COLO829 (cell line): ENCODE measurements around the gene RDH12.

Experiments
- DNase-seq: peaks from one replicate; pipeline ENCODE4 v3.0.0; 2012; ENCODE audit warnings: low spot score

The RDH12 gene

DNA sequence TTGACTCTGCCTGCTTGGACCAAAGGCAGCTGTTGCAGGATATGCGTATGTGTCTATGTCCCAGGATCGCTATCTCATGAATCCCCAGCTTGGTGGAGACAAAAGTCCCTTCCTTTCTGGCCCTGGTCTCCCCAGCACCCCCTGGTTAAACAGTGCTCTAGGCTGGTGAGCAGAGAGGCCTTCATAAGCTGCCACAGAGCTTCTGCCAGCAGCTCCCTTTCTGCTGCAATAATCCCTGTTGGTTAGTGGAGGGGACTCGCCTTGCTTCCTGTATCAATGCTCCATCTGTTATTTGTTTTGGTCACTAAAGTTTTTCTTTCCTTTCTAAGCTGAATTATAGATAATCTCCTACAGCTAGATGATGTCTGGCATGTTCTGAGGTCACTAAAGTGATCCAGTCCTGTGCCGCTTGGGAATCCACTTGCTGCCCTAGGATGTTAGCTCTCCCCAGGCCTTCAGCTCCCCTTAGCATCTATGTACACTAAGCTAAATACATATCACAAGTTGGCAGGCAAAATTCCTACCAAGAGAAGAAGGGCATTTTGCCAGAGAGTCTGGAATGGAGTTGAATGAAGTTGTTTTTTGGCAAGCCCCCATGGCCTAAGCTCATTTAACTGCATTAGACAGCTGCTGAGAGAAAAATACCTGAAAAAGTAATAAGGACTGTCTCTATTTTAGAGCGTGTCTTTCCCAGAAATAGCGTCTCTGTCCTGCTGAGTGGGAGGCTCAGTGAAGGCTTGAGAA is 47.8 kb downstream of the RDH12 start:
- DNase-seq = no peak

DNA sequence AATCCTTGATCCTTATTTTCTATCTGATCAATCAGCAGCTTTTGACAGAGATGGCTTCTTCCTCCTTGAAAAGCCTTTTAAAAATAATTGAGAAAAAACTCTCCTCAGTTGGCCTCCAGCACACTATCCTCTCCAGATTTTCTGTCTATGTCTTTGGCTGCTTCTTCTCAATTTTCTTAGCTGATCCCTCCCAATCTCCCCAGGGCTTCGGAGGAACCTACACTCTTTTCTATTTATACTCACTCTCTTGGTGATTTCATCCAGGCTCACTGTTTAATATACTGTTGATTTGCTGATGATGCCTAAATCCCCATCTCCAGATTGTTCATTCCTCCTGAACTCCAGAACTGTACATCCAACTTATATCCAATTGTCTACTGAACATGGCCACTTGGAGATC is 54.8 kb downstream of the RDH12 start:
- no peak for DNase-seq

- DNase-seq = no peak
Observed at GRCh38 chr14:67757175-67757574, 55.5 kb downstream of the RDH12 start.

GRCh38 chr14:67759916-67760315 is 58.2 kb downstream of the RDH12 start:
- no peak for DNase-seq

- DNase-seq = peak; percentile 86
Observed at GRCh38 chr14:67762051-67762450, 60.4 kb downstream of the RDH12 start.

GRCh38 chr14:67763158-67763822 is 61.6 kb downstream of the RDH12 start:
- no peak for DNase-seq

GRCh38 chr14:67764496-67764895 is 62.8 kb downstream of the RDH12 start:
- no peak for DNase-seq

GRCh38 chr14:67765192-67765834 is 63.6 kb downstream of the RDH12 start:
- DNase-seq = no peak

- no peak for DNase-seq
Observed at GRCh38 chr14:67766035-67766680, 64.5 kb downstream of the RDH12 start.

DNA sequence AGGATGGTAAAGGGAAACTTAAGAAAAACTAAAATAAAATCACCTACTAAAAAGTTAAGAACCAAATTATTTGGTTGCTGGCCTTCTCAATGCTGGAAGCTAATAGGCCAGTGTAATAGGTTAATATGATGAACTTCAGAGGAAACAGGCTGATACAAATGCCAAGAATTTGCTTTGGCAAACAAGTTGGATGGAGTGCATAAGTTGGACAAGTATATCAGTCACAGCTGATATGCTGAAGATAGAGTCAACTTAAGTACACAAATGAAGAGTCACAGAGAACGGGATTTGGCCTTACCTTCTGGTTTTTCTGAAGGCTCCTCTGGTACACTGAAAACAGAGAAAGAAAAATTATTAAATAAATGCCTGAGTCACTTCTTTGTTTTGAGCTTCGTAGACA is 66.5 kb downstream of the RDH12 start:
- no peak for DNase-seq

DNA sequence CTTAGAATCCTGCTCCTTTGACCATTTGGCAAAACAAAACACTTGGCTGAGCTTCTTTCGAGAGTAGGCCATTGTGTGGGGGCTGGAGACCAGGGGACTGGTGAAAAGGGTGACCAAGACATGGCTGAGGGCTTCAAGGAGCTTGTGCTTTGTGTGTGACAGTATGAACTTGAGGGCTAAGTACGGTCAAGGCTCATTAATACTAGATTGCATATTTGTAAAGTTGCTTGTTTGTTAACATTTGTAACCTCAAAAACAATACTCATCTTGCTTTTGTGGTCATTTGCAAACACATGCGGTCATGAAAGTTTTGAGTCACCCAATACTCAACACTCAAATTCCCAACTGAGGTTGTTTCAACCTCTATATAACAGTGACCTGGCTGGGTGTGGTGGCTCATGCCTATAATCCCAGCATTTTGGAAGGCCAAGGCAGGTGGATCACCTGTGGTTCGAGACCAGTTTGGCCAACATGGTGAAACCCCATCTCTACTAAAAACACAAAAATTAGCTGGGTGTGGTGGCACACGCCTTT is 72.2 kb downstream of the RDH12 start:
- no peak for DNase-seq

DNA sequence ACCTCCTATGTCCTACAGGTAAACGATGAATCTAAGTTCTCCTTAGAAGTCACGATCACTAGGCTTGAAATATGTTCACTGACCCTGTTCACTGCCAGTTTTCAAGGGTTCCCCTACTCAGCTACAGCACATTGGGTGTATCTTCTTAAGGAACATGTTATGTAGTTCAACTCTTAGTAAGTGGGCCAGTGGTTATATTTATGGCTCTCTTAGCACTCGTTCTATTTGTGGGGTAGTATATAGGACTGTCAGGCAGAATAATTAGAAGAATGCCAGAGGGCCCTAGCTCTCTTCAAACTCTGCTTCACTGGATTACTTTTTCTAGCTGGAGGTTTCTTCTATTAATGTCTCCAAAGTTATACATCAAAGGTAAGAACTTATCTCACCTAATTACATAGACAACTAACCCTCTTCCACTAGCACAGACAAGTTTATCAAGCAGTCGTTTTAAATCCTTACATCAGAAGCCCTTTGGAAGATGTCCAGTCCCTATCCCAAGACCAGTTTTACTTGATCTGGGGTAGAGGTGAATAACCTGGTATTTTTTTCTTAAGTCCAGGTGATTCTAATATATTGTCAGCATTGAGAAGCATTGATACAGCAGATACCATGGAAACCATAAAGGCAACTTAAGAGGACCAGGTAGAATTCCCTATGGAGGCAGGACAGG is 75.1 kb downstream of the RDH12 start:
- no peak for DNase-seq

- no peak for DNase-seq
Observed at GRCh38 chr14:67778792-67779191, 77.1 kb downstream of the RDH12 start.

- no peak for DNase-seq
Observed at GRCh38 chr14:67782090-67782489, 80.4 kb downstream of the RDH12 start.
